Measurements from ENCODE around the gene CNOT10.
"Not testable (repeated sequence)": the region's sequence is repeated elsewhere in the genome, so short reads cannot be mapped to it uniquely, and the experiment has no call there.

Gene CNOT10, protein sequence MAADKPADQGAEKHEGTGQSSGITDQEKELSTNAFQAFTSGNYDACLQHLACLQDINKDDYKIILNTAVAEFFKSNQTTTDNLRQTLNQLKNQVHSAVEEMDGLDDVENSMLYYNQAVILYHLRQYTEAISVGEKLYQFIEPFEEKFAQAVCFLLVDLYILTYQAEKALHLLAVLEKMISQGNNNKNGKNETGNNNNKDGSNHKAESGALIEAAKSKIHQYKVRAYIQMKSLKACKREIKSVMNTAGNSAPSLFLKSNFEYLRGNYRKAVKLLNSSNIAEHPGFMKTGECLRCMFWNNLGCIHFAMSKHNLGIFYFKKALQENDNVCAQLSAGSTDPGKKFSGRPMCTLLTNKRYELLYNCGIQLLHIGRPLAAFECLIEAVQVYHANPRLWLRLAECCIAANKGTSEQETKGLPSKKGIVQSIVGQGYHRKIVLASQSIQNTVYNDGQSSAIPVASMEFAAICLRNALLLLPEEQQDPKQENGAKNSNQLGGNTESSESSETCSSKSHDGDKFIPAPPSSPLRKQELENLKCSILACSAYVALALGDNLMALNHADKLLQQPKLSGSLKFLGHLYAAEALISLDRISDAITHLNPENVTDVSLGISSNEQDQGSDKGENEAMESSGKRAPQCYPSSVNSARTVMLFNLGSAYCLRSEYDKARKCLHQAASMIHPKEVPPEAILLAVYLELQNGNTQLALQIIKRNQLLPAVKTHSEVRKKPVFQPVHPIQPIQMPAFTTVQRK

DNA sequence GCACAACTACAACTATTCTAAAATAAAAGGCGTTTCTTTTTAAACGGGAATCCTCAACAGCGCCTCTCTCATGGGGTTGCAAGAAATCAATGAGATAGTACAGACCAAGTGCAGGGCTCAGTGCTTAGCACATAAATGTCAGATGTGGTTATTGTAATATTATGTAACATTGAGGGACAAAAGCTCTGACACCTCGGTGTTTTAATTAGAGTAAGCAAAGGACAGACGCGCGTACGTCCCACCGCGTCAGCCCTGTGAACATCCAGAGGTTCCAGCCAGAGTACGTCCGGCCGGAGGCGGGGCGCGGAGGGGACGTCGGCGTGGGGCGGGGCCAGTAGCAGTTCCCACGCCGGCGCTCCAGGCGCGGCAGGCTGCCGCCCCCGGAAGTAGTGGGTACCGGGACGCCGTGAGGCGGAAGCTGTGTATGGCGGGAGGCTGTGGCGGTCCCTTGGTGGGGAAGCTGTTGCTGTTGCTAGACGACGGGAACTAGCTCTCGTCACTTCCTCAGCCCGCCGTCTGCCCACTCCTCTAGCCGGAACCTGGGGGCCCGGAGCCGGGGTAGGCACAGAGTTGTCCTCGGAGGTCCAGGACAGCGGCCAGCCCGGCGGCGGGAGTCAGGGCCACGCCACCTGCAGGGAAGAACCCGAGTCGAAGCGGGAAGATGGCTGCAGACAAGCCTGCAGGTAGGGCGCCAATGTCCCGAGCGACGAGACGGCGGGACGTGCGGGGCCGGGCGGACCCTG, at the start of gene CNOT10:
Gene CNOT10, plus strand, starts transcription at position 389 of the 743 bp plus-strand sequence. Its CDS starts 273 bp downstream, at position 662.
- peak; percentile 98 for ATAC-seq

DNA sequence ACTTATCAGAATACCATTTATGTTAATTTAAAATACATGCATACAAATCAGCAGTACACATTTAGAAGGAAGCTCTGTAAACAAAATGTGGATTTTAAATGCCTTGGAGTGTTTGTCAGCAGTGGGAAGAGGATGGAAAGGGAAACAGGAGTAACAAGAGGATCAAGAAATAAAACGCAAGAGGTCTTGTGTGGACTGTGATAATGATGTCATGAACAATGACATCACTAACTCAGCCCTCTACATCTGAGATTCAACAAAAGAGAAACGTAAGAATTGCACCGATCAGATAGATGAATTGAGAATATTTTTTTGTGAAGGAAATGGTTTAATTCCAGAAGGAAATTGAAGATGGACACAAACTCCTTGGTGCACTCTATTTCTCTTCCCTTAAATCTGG, 44.0 kb upstream of the CNOT10 start:
- no peak for ATAC-seq

DNA sequence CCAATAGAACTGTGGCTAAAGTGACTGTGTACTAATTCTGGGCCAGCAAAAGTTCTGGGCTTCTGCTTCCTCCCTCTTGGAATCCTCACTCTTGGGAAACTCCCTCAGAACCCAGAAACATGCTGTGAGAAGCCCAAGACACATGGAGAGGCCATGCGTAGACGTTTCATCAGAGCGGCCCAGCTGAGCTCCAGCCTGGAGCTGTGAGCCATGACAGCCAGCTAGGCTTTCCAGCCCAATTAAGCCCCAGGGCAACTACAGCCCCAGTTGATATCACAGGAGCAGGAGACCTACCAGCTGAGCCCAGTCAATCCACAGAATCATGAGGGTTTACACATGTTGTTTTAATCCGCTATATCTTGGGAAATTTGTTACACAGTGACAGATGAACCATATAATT, 43.6 kb upstream of the CNOT10 start:
- ATAC-seq: no peak

DNA sequence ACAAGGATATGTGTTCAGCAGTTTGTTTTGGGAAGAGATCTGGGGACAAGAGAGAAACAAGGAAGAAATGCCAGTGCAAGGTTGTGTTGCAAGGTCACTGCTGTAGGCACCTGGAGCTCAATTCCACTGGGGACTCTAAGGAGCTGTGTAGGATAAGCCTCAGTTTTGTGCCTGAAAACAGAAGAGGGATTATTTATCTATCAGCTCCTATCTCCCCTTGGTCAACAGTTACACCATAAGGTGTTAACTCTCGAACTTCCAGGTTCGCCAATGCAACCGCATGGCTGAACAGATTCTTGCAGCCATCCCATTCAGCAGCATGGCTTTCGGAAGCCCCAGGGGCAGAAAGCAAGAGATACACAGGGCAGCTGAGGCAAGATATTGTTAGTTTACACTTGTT, 41.6 kb upstream of the CNOT10 start:
- ATAC-seq: no peak

DNA sequence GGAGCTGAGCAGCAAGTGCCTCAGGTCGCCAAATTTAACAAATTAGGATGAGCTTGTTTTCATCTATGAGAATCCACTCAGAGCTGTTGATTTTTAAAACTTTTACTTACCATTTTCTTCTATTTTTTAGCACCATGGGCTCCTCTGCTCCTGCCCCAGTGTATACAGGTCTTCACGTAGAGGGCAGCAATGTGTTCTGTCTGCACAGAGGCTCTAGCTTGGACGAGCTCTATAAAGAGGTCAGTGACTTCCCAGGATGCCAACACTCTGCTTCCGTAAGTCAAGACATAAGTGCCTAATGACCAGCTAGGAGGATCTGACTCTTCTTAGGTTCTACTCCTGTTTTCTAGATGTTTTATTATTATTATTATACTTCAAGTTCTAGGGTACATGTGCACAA, 41.2 kb upstream of the CNOT10 start:
- no peak for ATAC-seq

DNA sequence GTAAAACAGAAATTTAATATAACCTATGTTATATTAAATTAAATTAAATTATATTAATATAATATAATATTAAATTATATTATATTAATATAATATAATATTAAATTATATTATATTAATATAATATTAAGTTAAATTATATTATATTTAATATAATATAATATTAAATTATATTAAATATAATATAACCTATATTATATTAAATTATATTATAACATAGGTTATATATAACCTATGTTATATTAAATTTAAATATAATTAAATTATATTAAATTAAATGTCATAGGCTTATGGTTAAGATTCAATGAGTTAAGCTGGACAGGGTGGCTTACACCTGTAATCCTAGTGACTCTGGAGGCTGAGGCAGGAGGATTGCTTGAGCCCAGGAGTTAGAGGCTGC, 40.6 kb upstream of the CNOT10 start:
- no peak for ATAC-seq

DNA sequence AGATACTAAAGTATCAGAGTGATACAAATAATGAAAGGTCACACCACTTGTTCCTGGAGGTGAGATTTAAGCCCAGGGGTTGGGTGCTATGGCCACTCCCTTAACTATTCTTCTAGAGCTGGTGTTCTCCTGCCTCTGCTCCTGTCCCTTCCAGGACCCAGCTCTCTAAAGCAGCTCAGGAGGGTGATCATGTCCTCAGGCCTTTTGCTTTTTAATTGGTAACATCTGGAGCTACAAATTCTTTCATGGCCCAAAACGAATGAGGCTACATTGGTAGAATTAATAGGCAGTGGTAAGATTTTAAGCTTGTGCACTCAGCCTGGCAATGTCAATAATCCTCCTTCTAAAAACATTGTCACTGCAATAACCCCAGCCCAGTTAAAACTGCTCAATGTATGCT, 38.2 kb upstream of the CNOT10 start:
- ATAC-seq: no peak

DNA sequence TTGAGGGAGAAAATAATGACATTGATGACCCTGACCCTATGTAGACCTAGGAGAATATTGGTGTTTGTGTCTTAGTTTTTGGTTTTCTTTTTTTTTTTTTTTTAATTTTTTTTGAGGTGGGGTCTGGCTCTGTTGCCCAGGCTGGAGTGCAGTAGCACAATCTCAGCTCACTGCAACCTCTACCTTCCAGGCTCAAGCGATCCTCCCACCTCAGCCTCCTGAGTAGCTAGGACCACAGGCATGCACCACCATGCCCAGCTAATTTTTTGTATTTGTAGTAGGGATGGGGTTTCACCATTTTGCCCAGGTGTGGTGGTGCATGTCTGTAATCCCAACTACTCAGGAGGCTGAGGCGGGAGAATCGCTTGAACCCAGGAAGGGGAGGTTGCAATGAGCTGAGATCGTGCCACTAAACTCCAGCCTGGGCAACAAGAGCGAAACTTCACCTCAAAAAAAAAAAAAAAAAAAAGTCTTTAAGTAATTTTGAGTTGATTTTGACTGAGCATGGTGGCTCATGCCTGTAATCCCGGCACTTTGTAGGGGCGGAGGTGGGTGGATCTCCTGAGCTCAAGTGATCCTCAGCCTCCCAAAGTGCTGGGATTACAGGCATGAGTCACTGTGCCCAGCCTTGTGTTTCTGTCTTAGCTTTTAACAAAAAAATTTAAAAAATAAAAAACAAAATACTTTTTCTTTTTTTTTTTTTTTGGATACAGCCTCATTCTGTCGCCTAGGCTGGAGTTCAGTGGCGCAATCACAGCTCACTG, 32.5 kb upstream of the CNOT10 start:
- not testable (repeated sequence) for ATAC-seq

DNA sequence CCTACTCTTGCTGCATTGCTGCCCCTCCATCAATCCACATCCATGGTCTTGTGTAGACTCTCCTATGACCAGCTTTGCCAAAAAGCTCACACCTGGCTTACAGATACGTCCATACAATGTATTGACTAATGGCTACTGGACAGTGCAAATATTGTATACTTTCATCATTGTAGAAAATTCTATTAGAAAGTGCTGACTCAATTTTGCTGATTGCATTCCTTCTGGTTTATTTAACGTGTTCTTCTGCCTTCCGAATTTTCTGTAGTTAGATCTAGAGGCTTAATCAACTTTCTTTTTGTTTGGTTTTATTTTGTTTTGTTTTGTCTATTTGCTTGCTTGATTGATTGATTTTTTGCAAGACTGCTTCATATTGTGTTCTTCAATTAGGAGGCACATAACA, 29.8 kb upstream of the CNOT10 start:
- no peak for ATAC-seq

DNA sequence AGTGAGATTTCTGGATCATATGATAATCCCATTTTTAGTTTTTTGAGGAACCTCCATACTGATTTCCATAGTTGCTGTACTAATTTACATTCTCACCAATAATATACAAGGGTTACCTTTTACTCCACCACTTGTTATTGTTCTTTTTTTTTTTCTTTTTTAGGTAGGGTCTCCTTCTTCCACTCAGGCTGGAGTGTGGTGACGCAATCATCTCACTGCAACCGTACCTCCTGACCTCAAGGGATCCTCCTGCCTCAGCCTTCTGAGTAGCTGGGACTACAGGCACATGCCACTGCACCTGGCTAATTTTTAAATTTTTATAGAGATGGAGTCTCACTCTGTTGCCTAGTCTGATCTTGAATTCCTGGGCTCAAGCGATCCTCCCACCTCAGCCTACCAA, 24.4 kb upstream of the CNOT10 start:
- ATAC-seq: no peak

DNA sequence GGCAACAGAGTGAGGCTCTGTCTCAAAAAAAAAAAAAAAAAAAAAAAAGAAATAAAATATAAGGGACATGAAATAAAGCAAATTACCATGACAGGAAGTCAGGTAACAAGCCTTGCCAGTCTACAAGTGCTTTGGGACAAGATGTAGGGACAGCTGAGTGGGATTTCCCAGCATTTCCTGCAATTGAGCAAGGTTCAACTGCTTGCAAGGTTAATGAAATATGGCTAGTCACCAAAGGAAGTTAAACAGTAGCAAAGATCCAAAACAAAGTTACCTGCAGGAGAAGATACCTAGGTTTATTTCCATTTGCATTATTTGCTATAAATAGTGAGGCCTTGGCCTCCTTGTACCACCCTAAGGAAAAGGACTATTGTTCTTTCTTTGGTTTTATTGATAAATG, 22.3 kb upstream of the CNOT10 start:
- ATAC-seq: no peak

DNA sequence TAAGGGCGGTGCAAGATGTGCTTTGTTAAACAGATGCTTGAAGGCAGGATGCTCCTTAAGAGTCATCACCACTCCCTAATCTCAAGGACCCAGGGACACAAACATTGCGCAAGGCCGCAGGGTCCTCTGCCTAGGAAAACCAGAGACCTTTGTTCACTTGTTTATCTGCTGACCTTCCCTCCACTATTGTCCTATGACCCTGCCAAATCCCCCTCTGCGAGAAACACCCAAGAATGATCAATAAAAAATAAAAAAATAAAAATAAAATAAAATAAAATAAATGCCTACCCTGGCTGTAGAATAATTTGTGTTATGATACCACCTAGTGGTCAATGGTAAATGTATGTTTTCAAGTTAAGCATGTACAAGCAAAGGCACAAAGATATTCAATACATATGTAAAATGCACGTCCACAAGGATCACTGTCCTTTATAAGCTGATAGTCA, 20.3 kb upstream of the CNOT10 start:
- ATAC-seq: not testable (repeated sequence)

DNA sequence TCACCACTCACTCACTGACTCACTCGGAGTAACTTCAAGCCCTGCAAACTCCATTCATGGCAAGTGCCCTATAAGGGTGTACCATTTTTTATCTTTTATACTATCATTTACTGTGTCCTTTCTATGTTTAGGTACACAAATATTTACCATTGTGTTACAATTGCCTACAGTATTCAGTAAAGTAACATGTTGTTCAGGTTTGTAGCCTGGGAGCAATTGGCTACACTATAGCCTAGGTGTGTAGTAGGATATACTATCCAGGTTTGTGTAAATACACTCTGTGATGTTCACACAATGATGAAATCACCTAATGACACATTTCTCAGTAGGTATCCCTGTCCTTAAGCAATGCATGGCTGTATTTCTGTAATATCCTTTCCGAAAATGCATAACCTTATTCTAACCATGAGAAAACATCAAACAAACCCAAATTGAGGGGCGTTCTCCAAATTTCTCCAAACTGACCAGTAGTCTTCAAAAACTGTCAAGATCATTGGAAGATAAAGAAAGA, 17.9 kb upstream of the CNOT10 start:
- no peak for ATAC-seq

DNA sequence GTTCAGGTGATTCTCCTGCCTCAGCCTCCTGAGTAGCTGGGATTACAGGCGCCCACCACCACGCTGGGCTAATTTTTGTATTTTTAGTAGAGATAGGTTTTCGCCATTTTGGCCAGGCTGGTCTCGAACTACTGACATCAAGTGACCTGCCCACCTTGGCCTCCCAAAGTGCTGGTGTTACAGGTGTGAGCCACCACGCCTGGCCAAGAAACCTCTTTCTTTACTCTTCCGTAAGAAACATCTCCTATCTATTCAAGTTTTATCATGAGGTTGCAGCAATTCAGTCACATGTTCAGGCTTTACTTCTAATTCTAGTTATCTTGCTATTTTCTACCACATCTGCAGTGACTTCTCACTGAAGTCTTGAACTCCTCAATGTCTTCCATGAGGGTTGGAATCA, 15.8 kb upstream of the CNOT10 start:
- not testable (repeated sequence) for ATAC-seq

DNA sequence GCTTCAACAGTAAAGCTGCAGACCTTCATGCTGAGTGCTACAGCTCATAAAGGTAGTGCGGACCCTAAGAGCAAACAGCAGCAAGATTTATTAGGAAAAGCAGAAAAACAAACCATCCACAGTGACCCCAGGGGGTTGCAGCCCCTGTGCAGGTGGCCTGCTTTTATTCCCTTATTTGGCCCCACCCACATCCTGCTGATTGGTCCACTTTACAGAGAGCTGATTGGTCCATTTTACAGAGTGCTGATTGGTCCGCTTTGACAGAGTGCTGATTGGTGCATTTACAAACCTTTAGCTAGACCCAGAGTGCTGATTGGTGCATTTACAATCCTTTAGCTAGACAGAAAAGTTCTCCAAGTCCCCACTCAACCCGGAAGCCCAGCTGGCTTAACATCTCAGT, 11.3 kb upstream of the CNOT10 start:
- ATAC-seq: not testable (repeated sequence)

DNA sequence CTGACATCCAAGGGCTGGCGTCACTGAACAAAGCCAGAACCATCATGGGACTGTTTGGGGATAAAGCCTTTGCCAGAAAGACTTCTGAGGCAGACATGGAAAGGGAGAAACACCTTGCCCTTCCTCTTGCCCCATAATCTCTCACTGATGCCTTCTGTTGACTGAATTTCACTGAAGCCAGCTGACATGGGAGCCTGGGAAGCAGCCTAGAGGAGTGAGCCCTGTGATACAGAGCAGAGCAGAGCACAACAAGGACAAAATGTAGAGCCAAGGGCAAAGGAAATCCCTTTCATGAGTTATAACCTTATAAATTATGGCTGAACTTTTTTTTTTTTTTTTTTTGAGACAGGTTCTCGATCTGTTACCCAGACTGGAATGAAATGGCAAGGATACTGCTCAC, 9.8 kb upstream of the CNOT10 start:
- ATAC-seq: no peak

DNA sequence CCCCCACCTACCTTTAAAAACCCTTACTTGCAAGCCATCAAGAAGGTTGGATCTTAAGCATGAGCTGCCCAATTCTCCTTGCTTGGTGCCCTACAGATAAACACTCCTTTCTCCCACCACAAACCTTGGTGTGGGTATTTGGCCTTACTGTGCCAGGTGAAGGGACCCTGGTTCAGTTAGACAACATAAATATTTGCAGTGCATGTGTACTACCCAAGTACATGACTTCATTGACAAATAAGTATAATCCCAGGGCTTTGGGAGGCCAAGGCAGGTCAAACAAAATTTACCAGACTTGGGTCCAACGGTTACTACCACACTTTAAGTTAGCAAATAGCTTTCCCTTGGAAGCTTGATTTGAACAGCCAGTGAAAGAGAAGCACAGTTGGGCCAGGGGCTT, 9.3 kb upstream of the CNOT10 start:
- ATAC-seq: no peak

DNA sequence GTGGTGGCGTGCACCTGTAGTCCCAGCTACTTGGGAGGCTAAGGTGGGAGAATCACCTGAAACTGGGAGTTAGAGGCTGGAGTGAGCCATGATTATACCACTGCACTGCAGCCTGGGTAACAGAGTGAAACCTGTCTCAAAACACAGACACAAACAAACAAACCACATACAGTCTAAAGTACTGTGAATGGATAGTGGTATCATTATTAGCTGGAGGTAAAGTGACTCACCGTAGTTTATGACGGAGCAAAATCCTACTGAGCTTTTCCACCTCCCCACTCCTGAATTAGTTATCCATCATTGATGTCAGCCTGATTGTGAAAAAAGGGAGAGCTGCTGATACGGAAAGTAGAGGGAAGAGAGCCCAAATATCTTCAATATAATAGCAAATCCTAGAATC, 3.2 kb upstream of the CNOT10 start:
- ATAC-seq: no peak

DNA sequence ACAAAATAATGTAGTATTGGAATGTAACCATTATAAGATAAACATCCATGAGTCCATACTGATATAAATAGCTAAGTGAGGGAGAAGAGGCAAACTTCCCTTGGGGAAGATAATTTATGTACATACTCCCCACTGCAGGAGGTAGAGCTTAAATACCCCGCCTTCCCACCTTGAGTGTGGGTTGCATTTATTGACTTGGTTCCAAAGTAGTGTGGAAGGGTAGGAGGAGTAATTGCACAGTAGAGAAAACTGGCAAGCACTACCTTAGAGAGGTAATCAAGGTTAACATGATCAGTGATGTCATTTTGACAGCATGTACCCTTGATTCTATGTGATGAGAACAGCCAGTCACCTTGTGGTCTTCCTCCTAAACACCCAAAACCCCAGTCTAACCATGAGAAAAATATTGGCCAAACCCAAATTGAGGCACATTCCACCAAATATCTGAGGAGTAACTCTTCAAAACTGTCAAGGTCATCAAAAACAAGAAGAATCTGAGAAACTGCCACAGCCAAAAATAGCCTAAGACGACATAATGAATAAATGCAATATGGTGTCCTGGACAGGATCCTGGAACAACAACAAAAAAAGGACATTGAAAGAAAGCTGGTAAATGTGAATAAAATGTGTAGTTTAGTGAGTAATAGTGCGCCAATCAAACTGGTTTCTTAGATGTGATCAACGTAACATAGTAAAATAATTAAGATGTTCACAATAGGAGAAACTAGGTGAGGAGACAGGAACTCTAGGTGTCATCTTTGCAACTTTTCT, 774 bp upstream of the CNOT10 start:
- ATAC-seq: no peak

DNA sequence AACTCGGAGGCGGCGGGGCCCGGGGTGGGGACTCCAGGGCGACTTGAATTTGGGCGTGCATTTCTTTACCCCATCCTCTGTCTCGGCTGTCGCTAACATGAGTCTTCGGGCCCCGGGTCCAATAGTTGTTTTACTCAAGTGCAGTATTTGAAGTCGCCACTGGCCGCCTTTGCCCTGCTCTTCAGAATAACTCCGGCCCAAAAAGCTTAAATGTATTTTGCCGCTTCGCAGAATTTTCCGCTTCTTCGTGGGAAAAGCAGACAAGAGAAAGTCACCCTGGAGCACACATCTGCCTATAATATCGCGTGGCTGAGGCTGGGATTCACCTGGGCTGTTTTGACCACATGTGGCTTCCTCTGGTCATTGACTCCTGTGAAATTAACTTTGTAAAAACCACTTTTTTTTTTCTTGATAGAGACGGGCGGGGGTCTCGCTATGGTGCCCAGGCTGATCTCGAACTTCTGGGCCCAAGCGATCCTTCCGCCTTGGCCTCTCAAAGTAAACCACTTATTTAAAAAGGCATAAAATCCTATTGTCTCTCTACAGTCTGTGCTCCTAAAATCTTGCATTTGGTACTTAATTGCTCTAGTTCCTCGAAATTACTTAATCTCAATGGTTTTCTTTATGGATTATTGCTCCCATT, 676 bp downstream of the CNOT10 start:
- ATAC-seq: no peak

DNA sequence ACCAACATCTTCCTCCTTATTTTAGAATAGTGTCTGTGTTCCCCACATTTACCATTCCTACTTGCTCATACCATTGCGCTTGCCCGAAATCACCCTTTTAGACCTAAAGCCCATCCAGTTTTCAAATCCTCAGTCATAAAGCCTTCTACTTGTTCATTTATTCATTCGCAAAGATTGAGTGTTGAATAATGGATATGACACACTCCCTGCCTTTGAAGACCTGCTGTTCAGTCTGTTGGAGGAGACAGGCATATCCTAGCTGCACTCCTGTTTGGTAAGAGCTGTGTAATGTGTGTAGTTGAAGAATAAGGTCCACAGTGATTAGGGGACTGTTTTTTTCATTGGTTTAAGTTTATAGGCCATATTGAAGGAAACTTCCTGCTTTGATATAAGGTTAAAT, 1.7 kb downstream of the CNOT10 start:
- ATAC-seq: no peak

All from activated CD4-positive, CD25-positive, alpha-beta regulatory T cell treated with anti-CD3 and anti-CD28 coated beads, Interleukin-2, amount 50 U/mL, for 24 hours (primary cell).